Measurements from ENCODE around the gene TNF. TPM values are rescaled to one million over a fixed set of nuclear protein-coding genes. Genes with fewer than 3 reads are reported as not detected.

Gene TNF
- total and polyA plus RNA-seq, 12 donors, result 0.22 to 3.2 (median 1.0) TPM; not detected in 1

GRCh38 chr6:31592396-31592771 is 17.0 kb downstream of the TNF start:
- Histone ChIP-seq H3K4me3 (no peak overlapping the region), H3K27ac (no peak overlapping the region), H3K4me1 (replicated peaks in 1 of 2) (no peaks in the 10 kb centered on the region), H3K27me3 (no peaks in the 10 kb centered on the region), H3K36me3 (replicated peaks in 1 of 2) (no peaks in the 10 kb centered on the region), H3K9me3 (replicated peaks in 1 of 3) (no peaks in the 10 kb centered on the region)
- intact Hi-C loops (cut with DNase I), result loop anchor here in 1 of 2 donors (10.0 kb wide), 1 partner anchor 98 kb away; the partner anchor contains the start of gene MICB
- WGBS, 4 donors, result 83 to 93% (median 88%) methylated on average over 7 of the region's 7 CpGs
- no peak for TF ChIP-seq POLR2A (IDR thresholded peaks at IDR 0.05)
- DNase-seq, result no peak

- Histone ChIP-seq H3K4me1 (replicated peaks in 1 of 2) (no peaks in the 10 kb centered on the region), H3K27ac (no peak overlapping the region), H3K4me3 (no peak overlapping the region), H3K36me3 (replicated peaks in 1 of 2) (no peaks in the 10 kb centered on the region), H3K9me3 (replicated peaks in 1 of 3) (no peaks in the 10 kb centered on the region), H3K27me3 (no peaks in the 10 kb centered on the region)
- WGBS, 4 donors, result 22 to 25% (median 25%) methylated on average over 2 of the region's 2 CpGs
- peak in 5 of 6 experiments; percentile 16 to 53 (median 38) for TF ChIP-seq CTCF (IDR thresholded peaks at IDR 0.05)
- TF ChIP-seq POLR2A (IDR thresholded peaks at IDR 0.05), result no peak
- DNase-seq, result no peak
- intact Hi-C loops (cut with DNase I), result loop anchor here (5.0 to 10.0 kb wide), 2 partner anchors 50 to 102 kb away; partner anchors contain the start of genes ATP6V1G2 (in 1 of the 2), MICB (in 1 of the 2) and NFKBIL1 (in 1 of the 2)
Measured at GRCh38 chr6:31597006-31597405, 21.6 kb downstream of the TNF start.

- Histone ChIP-seq H3K27ac (no peak overlapping the region), H3K4me1 (replicated peaks in 1 of 2) (no peaks in the 10 kb centered on the region), H3K4me3 (no peak overlapping the region), H3K27me3 (no peaks in the 10 kb centered on the region), H3K9me3 (replicated peaks in 1 of 3) (no peaks in the 10 kb centered on the region), H3K36me3 (replicated peaks in 1 of 2) (no peaks in the 10 kb centered on the region)
- intact Hi-C loops (cut with DNase I), result no loop called here
- DNase-seq, result no peak
- TF ChIP-seq POLR2A (IDR thresholded peaks at IDR 0.05) (no peak), CTCF (IDR thresholded peaks at IDR 0.05) (no peak)
- 80 to 100% (median 85%) methylated on average over 1 of the region's 1 CpG for WGBS, 4 donors
Measured at GRCh38 chr6:31607317-31607716, 32.0 kb downstream of the TNF start.

GRCh38 chr6:31609519-31610406 is 34.4 kb downstream of the TNF start:
- no peaks in the 10 kb centered on the region for H3K9me3 ChIP-seq (replicated peaks in 1 of 3)
- H3K27ac ChIP-seq, result no peak overlapping the region
- H3K4me1 ChIP-seq (replicated peaks in 1 of 2), result no peaks in the 10 kb centered on the region
- intact Hi-C loops (cut with DNase I), result no loop called here
- no peak for TF ChIP-seq CTCF (IDR thresholded peaks at IDR 0.05)
- TF ChIP-seq POLR2A (IDR thresholded peaks at IDR 0.05), result no peak
- DNase-seq, result no peak
- no peak overlapping the region for H3K4me3 ChIP-seq
- H3K27me3 ChIP-seq, result no peaks in the 10 kb centered on the region
- H3K36me3 ChIP-seq (replicated peaks in 1 of 2), result no peaks in the 10 kb centered on the region
- 53 to 77% (median 74%) methylated on average over 8 of the region's 8 CpGs for WGBS, 4 donors
